SK-N-SH (cell line): ENCODE data around the gene C14orf119.

ENCODE experiments used
- EP300 ChIP-seq, 2 experiments: IDR thresholded peaks; 2 replicates each; pipeline versions ENCODE4 v1.4.0 to v1.6.1; 2012; ENCODE audit warnings: borderline replicate concordance in 1 of 2, low read depth in 1 of 2, low read length in 1 of 2
- EZH2phosphoT487 ChIP-seq: fragments of 200-600 bp; sonication (generic); IDR thresholded peaks from 2 replicates; pipeline ENCODE4 v1.6.1; 2017; ENCODE audit warnings: low read depth, mixed run types, mild to moderate bottlenecking, antibody characterized with exemption, moderate library complexity, borderline replicate concordance
- FOSL2 ChIP-seq: IDR thresholded peaks from 2 replicates; pipeline ENCODE4 v1.4.0; 2012; ENCODE audit warnings: low read depth, mild to moderate bottlenecking, moderate library complexity, borderline replicate concordance
- POLR2AphosphoS5 ChIP-seq: IDR thresholded peaks from 2 replicates; pipeline ENCODE4 v1.6.1; 2012; ENCODE audit warnings: low read depth, low read length
- RAD21 ChIP-seq: IDR thresholded peaks from 2 replicates; pipeline ENCODE4 v1.6.1; 2012; ENCODE audit warnings: mild to moderate bottlenecking, low read length
- SIN3A ChIP-seq: IDR thresholded peaks from 2 replicates; pipeline ENCODE4 v1.6.1; 2012; ENCODE audit warnings: low read depth, mild to moderate bottlenecking, low read length, moderate library complexity, borderline replicate concordance
- TF ChIP-seq, protein P1 (sequence below): fragments of 200-600 bp; sonication (generic); IDR thresholded peaks from 2 replicates; pipeline ENCODE4 v1.6.1; 2017; ENCODE audit warnings: antibody characterized with exemption, mild to moderate bottlenecking, moderate library complexity

DNA sequence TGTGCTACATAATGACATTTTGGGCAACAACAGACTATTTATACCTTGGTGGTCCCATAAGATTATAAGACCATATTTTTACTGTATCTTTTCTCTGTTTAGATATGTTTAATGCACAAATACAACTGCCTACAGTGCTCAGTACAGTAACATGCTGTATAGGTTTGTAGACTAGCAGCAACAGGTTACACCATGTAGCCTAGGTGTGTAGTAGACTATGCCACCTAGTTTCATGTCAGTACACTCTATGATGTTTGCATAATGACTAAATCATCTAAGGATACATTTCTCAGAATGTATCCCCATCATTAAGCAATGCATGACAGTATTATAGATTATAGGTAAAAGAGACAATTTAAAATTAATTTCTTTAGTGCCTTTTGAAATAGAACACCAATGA lies 54.4 kb downstream of the C14orf119 start:
- TF ChIP-seq, protein P1, sequence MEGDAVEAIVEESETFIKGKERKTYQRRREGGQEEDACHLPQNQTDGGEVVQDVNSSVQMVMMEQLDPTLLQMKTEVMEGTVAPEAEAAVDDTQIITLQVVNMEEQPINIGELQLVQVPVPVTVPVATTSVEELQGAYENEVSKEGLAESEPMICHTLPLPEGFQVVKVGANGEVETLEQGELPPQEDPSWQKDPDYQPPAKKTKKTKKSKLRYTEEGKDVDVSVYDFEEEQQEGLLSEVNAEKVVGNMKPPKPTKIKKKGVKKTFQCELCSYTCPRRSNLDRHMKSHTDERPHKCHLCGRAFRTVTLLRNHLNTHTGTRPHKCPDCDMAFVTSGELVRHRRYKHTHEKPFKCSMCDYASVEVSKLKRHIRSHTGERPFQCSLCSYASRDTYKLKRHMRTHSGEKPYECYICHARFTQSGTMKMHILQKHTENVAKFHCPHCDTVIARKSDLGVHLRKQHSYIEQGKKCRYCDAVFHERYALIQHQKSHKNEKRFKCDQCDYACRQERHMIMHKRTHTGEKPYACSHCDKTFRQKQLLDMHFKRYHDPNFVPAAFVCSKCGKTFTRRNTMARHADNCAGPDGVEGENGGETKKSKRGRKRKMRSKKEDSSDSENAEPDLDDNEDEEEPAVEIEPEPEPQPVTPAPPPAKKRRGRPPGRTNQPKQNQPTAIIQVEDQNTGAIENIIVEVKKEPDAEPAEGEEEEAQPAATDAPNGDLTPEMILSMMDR: no peak
- TF ChIP-seq POLR2AphosphoS5 (no peak), SIN3A (no peak), EZH2phosphoT487 (no peak), RAD21 (no peak), EP300 (IDR thresholded peaks at IDR 0.05; ENCODE audit: borderline replicate concordance in 1 of 2, low read depth in 1 of 2, low read length in 1 of 2) (no peak), FOSL2 (no peak)
